Forelimb muscle (tissue), 1 donor: ENCODE measurements around the gene SLC34A1. TPM values are rescaled to one million over a fixed set of nuclear protein-coding genes. Genes with fewer than 3 reads are reported as not detected.

Source experiments
- DNase-seq: peaks from one replicate; pipeline ENCODE4 v3.0.0-alpha.2; 2013; ENCODE audit warnings: low read depth
- polyA plus RNA-seq: library from polyadenylated mRNA; unstranded; fragments of 120-200 nt; gene quantifications from one replicate; pipeline ENCODE4 v1.2.1, GENCODE V29; 2013; ENCODE audit not compliant: insufficient read length

The SLC34A1 gene
- polyA plus RNA-seq, 1 donor, result not detected

DNA sequence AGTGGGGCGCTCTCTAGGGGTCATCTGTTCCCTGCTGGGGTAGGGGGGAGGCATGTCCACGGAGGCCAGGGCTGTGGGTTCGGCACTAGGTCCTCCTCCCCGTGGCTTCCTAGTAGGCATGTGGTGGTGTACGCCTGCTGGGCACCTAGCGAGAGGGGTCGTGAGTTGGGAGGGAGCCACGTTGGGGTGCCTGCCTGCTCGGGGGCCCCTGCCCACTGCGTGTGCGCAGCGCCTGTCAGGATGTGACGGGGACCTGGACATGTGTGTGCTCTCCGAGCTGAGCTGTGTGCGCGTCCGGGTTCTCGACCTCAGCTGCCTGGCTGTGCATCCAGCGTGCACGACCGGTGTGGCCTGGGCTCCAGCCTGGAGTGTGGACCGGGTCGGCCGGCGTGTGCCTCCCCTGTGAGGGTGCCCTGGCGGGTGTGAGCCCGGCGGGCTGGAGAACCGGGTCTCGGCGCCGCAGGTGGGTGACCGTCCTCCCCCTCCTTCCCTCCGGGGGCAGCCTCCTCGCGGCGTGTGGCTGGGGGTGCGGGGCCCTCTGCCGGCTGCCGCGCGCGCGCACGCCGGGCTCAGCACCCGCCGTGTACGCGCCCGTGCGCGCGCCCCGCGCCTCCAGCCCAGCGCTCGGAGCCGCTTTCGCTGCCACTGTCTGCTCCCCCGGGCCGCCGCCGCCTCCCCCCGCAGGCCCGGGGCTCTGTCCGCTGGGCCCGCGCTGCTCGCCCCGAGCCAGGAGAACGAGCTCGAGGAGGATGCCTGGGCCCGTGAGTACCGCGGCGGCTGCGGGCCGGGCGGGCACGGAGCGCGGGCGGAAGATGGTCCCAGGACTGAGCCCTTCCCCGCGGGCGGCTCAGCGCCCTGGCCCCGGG is 62.2 kb downstream of the SLC34A1 start, which contains the start of gene PRR7:
Gene PRR7, plus strand, starts transcription at position 615 of the 866 bp plus-strand sequence. CDS start 8,254 bp downstream, outside the sequence.
- no peak for DNase-seq

DNA sequence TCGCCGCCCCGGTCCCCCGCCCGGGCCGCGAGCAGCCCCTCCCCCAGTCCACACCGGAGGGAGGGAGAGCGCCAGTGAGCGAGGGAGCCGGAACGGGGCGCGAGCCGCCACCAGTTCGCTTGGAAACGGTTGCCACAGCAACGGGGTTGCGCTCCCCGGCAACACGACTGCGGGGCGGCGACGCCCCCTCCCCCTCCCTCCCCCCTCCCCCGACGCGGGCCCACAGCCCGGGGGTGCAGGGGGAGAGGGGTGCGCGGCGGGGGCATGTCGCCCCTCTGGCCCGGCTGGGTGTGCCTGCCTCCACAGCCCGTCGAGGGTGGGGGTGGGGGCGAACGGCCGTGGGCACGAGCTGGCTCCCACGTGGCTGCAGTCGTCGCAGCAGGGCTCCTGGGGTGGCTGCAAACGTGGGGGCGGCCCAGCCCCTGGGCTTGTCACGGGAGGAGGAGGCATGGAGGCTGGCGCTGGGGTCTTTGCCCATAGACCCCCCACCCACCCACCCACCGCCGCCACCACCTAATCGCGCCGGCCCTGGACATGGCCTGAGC is 62.9 kb downstream of the SLC34A1 start:
- no peak for DNase-seq

GRCh38 chr5:177447611-177448243 is 63.5 kb downstream of the SLC34A1 start:
- no peak for DNase-seq

Other genes with a start within 250 kb of the SLC34A1 start
- gene RAB24, start 80.7 kb upstream of the SLC34A1 start, polyA plus RNA-seq, result 27.1 TPM
- 73.8 TPM for gene PRELID1, start 80.6 kb upstream of the SLC34A1 start, polyA plus RNA-seq
- 19.0 TPM for gene MXD3, start 72.5 kb upstream of the SLC34A1 start, polyA plus RNA-seq
- 65.7 TPM for gene LMAN2, start 32.8 kb upstream of the SLC34A1 start, polyA plus RNA-seq
- gene RGS14, start 26.5 kb upstream of the SLC34A1 start, polyA plus RNA-seq, result 17.4 TPM
- gene PFN3, start 16.2 kb downstream of the SLC34A1 start, polyA plus RNA-seq, result not detected
- 0.52 TPM for gene F12, start 25.1 kb downstream of the SLC34A1 start, polyA plus RNA-seq
- gene GRK6, start 42.2 kb downstream of the SLC34A1 start, polyA plus RNA-seq, result 16.5 TPM
- 0.44 TPM for gene PRR7, start 62.4 kb downstream of the SLC34A1 start, polyA plus RNA-seq
- gene DBN1, start 89.2 kb downstream of the SLC34A1 start, polyA plus RNA-seq, result 233 TPM
- gene PDLIM7, start 113.2 kb downstream of the SLC34A1 start, polyA plus RNA-seq, result 359 TPM
- 6.3 TPM for gene DOK3, start 125.4 kb downstream of the SLC34A1 start, polyA plus RNA-seq
- 46.9 TPM for gene DDX41, start 132.5 kb downstream of the SLC34A1 start, polyA plus RNA-seq
- gene FAM193B, start 170.1 kb downstream of the SLC34A1 start, polyA plus RNA-seq, result 49.7 TPM
- gene TMED9, start 207.8 kb downstream of the SLC34A1 start, polyA plus RNA-seq, result 111 TPM
- 17.8 TPM for gene B4GALT7, start 215.7 kb downstream of the SLC34A1 start, polyA plus RNA-seq